Body of pancreas (tissue), 4 donors: ENCODE results near the gene CCDC83. TPM values are rescaled to one million over a fixed set of nuclear protein-coding genes. Genes with fewer than 3 reads are reported as not detected.
"Not testable (repeated sequence)": the region's sequence is repeated elsewhere in the genome, so short reads cannot be mapped to it uniquely, and the experiment has no call there.

Experiments
- ATAC-seq: fragments of 150-250 bp; one replicate; pipeline ENCODE4 v1.9.1; 2016
- DNase-seq, 4 donors: peaks; one replicate each; pipeline ENCODE4 v3.0.0-alpha.2; 2019
- H3K27ac ChIP-seq, 4 donors: fragments of 200-600 bp; sonication (generic); 1 replicate in 3 of 4; 2 replicates in 1 of 4; pipeline versions ENCODE4 v1.5.1 to v1.6.1; 2016 to 2019; ENCODE audit warnings: mild to moderate bottlenecking in 1 of 4, mixed read lengths in 1 of 4, moderate library complexity in 1 of 4
- H3K27me3 ChIP-seq, 2 donors: fragments of 200-600 bp; sonication (generic); one replicate each; pipeline ENCODE4 v1.6.0; 2016; ENCODE audit warnings: mild to moderate bottlenecking in 1 of 2
- H3K36me3 ChIP-seq, 2 donors: fragments of 200-600 bp; sonication (generic); replicated peaks in 1 of 2; 2 replicates each; pipeline ENCODE4 v1.5.1; 2016; ENCODE audit warnings: low read depth in 2 of 2; ENCODE audit not compliant: insufficient read depth in 1 of 2
- H3K4me1 ChIP-seq: fragments of 200-600 bp; sonication (generic); one replicate; pipeline ENCODE4 v1.6.0; 2016
- H3K4me3 ChIP-seq, 2 donors: fragments of 200-600 bp; sonication (generic); 1 replicate in 1 of 2; 2 replicates in 1 of 2; pipeline ENCODE4 v1.5.1; 2016 to 2019
- H3K9me3 ChIP-seq, 3 donors: fragments of 200-600 bp; sonication (generic); 1 replicate in 2 of 3; 2 replicates in 1 of 3; pipeline ENCODE4 v1.5.1; 2016
- POLR2A ChIP-seq, 3 donors: fragments of 450-650 bp; IDR thresholded peaks; one replicate each; pipeline ENCODE4 v1.6.1; 2016; ENCODE audit warnings: antibody characterized with exemption in 3 of 3, mild to moderate bottlenecking in 2 of 3
- WGBS, 2 donors: methylation state at CpG; one replicate each; pipeline ENCODE4 v1.1.5; 2017; 5-methylcytosine and 5-hydroxymethylcytosine counted together
- intact Hi-C: fragments of 100-400 bp; cut with DNase I; formaldehyde crosslinking; loops from one replicate; pipeline ENCODE4 v1.15.1; 2023
- total RNA-seq, 2 donors: library from RNA; depleted of rRNA; stranded (reverse); fragments of >200 nt; gene quantifications; one replicate each; pipeline ENCODE4 v1.1.0, GENCODE V29; 2016
- TF ChIP-seq, protein P1 (sequence below), 7 experiments: fragments of 450-650 bp in 4 of 7; fragments of 200-600 bp in 3 of 7; sonication (generic) in 3 of 7; IDR thresholded peaks; one replicate each; pipeline ENCODE4 v1.5.1; 2016 to 2019; ENCODE audit warnings: antibody characterized with exemption in 7 of 7

CCDC83 gene
- total RNA-seq, 2 donors from 2014 or later = not detected

DNA sequence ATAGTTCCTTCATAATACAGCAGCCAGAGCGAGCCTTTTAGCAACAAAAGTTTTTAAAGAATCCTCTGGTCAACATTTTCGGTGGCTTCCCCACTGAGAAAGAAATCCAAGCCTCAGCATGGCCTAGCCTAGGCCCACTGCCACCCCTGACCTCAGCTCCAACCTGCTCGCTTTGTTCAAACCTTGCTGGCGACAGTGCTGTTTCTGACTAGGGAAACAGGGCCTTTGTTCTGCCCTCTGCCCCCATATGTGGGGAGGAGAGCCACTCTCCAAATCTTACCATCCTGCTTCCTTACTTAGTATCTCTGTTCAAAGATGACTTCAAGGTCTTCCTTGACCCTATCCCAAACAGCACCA is 95.8 kb downstream of the CCDC83 start:
- no peaks in the 10 kb centered on the region for H3K9me3 ChIP-seq
- H3K36me3 ChIP-seq = peaks cover 0 to 1% of the 10 kb centered on the region in 2 donors
- H3K27ac ChIP-seq = no peak overlapping the region
- intact Hi-C loops = no loop called here
- TF ChIP-seq, protein P1, sequence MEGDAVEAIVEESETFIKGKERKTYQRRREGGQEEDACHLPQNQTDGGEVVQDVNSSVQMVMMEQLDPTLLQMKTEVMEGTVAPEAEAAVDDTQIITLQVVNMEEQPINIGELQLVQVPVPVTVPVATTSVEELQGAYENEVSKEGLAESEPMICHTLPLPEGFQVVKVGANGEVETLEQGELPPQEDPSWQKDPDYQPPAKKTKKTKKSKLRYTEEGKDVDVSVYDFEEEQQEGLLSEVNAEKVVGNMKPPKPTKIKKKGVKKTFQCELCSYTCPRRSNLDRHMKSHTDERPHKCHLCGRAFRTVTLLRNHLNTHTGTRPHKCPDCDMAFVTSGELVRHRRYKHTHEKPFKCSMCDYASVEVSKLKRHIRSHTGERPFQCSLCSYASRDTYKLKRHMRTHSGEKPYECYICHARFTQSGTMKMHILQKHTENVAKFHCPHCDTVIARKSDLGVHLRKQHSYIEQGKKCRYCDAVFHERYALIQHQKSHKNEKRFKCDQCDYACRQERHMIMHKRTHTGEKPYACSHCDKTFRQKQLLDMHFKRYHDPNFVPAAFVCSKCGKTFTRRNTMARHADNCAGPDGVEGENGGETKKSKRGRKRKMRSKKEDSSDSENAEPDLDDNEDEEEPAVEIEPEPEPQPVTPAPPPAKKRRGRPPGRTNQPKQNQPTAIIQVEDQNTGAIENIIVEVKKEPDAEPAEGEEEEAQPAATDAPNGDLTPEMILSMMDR (IDR thresholded peaks at IDR 0.05) = no peak
- TF ChIP-seq POLR2A (IDR thresholded peaks at IDR 0.05) = no peak
- no peak overlapping the region for H3K4me3 ChIP-seq
- DNase-seq = no peak
- peaks cover 17% of the 10 kb centered on the region for H3K4me1 ChIP-seq
- no peaks in the 10 kb centered on the region for H3K27me3 ChIP-seq
- WGBS, 2 donors = 96 to 97% methylated on average over 4 of the region's 4 CpGs
- no peak for ATAC-seq

DNA sequence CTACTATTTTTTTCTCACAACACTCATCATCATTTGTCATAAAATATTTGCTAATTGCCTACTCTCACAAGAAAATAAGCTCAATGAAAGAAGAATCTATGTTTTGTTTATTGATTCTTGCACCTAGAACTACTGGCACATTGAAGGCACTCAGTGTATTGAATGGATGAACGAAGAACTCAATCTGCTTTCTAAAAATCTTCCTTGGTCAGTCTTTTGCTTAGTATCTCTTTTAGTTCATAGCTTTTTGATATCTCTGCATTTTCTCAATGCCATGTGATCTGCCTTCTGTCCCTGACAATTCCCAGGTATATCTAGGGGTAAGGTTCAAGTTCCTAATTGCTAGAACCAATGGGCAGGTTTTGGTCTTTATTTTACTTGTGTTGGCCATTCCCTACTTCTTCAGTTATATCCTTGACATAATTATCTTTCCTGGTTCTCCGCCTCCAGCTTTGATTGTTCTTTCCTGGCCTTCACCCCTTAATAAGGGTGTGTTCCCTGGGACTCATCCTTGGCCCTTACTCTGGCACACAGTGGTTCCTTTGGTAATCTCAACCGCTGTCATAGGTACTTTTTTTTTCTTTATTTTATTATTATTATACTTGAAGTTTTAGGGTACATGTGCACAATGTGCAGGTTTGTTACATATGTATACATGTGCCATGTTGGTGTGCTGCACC is 96.4 kb downstream of the CCDC83 start:
- H3K36me3 ChIP-seq = peaks cover 0 to 1% of the 10 kb centered on the region in 2 donors
- peaks cover 17% of the 10 kb centered on the region for H3K4me1 ChIP-seq
- H3K9me3 ChIP-seq = no peaks in the 10 kb centered on the region
- H3K27ac ChIP-seq = no peak overlapping the region
- no peak overlapping the region for H3K4me3 ChIP-seq
- no peak for DNase-seq
- TF ChIP-seq, protein P1 (IDR thresholded peaks at IDR 0.05) = no peak
- TF ChIP-seq POLR2A (IDR thresholded peaks at IDR 0.05) = no peak
- H3K27me3 ChIP-seq = no peaks in the 10 kb centered on the region
- intact Hi-C loops = no loop called here
- 91 to 96% methylated on average over 3 of the region's 3 CpGs for WGBS, 2 donors
- ATAC-seq = no peak

DNA sequence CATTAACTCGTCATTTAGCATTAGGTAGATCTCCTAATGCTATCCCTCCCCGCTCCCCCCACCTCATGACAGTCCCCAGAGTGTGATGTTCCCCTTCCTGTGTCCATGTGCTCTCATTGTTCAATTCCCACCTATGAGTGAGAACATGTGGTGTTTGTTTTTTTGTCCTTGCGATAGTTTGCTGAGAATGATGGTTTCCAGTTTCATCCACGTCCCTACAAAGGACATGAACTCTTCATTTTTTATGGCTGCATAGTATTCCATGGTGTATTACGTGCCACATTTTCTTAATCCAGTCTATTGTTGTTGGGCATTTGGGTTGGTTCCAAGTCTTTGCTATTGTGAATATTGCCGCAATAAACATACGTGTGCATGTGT is 96.9 kb downstream of the CCDC83 start:
- WGBS, 2 donors = 83 to 94% methylated on average over 7 of the region's 7 CpGs
- H3K36me3 ChIP-seq, intact Hi-C loops, H3K27me3 ChIP-seq, ATAC-seq, DNase-seq, H3K9me3 ChIP-seq, H3K27ac ChIP-seq, H3K4me3 ChIP-seq: not testable (repeated sequence)
- peaks cover 12% of the 10 kb centered on the region for H3K4me1 ChIP-seq

DNA sequence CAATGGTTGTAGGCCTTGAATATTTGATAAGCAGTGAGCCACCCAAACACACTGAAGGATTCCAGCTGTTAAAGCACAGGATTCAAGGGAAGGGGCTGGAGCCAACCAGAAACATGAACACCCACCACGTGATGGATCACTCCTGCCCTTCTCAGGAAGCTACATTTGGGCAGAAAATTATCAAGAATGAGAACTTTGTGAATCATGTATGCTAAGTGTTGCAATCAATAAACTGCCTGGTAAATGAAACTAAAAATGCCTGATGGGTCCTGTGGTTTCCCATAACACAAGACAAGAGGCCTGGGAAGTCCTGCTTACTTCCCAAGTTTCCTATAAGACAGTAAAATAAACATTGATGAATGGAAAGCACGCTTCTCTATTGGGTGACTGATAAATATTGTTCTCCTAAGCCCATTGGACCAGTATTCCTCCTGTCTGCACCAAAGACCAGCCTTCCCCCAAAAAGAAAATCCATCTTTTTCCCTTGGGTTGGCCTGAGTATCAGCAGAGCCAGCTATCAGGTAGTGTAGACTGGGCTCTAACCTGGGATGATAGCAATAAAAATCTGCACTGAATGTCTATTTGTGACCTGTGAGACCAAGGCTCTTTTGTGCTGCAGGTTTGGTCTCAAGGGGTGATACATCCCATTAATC is 98.4 kb downstream of the CCDC83 start:
- TF ChIP-seq POLR2A (IDR thresholded peaks at IDR 0.05) = no peak
- TF ChIP-seq, protein P1 (IDR thresholded peaks at IDR 0.05) = no peak
- Histone ChIP-seq H3K9me3 (no peaks in the 10 kb centered on the region), H3K27me3 (no peaks in the 10 kb centered on the region), H3K4me3 (no peak overlapping the region), H3K36me3 (peaks cover 0 to 7% of the 10 kb centered on the region in 2 donors), H3K4me1 (peaks cover 3% of the 10 kb centered on the region), H3K27ac (no peak overlapping the region)
- no peak for DNase-seq
- ATAC-seq = no peak
- 37 to 75% methylated on average over 2 of the region's 2 CpGs for WGBS, 2 donors
- intact Hi-C loops = no loop called here

DNA sequence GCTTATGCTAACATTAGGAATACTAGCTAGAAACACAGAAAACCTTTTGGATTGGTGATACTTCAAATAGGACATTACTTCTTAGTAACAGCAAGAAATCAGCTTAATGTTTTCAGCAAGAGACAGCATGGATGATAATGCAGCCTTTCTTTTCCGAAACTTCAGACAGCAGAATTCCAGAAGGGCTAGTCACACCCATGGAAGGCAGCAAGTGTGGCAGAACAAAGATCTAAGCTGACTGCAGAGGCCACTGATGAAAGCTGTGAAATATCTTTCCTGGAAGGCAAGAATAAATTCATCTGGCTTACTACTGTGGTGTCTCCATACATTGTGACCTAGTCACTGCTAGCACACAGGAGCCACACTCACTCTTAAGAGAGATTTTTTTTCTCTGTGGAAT is 100.3 kb downstream of the CCDC83 start:
- intact Hi-C loops = no loop called here
- no peak for ATAC-seq
- H3K4me3 ChIP-seq = no peak overlapping the region
- peaks cover 0 to 7% of the 10 kb centered on the region in 2 donors for H3K36me3 ChIP-seq
- H3K27ac ChIP-seq = no peak overlapping the region
- H3K4me1 ChIP-seq = no peaks in the 10 kb centered on the region
- TF ChIP-seq POLR2A (IDR thresholded peaks at IDR 0.05) = no peak
- TF ChIP-seq, protein P1 (IDR thresholded peaks at IDR 0.05) = no peak
- no peaks in the 10 kb centered on the region for H3K9me3 ChIP-seq
- no peaks in the 10 kb centered on the region for H3K27me3 ChIP-seq
- DNase-seq = no peak
- WGBS, 2 donors = 88 to 89% methylated on average over 1 of the region's 1 CpG
